GM12891 (cell line): ENCODE data around the gene ZCCHC7.
A peak's percentile ranks its signal among the peaks of the same experiment; 100 is the strongest.
"Not testable (repeated sequence)": the region's sequence is repeated elsewhere in the genome, so short reads cannot be mapped to it uniquely, and the experiment has no call there.

Experiments used
- DNase-seq: peaks from one replicate; pipeline ENCODE4 v3.0.0; 2011; ENCODE audit warnings: low spot score; ENCODE audit not compliant: insufficient read length
- FAIRE-seq: peaks from 2 replicates; lab custom pipeline; 2011; peaks lifted over from hg19 to GRCh38; lab: Jason Lieb, UNC
- PAX5 ChIP-seq: IDR thresholded peaks from 2 replicates; pipeline ENCODE4 v1.6.1; 2011; ENCODE audit warnings: low read length, moderate library complexity, mild to moderate bottlenecking; ENCODE audit not compliant: insufficient read depth, severe bottlenecking
- POLR2A ChIP-seq: IDR thresholded peaks from 2 replicates; pipeline ENCODE4 v1.6.1; 2011; ENCODE audit warnings: low read depth, low read length, control low read depth
- POLR2AphosphoS5 ChIP-seq: IDR thresholded peaks from 2 replicates; pipeline ENCODE4 v1.6.1; 2011; ENCODE audit warnings: low read depth, low read length, control low read depth
- POU2F2 ChIP-seq: IDR thresholded peaks from 2 replicates; pipeline ENCODE4 v1.6.1; 2011; ENCODE audit warnings: low read depth, mild to moderate bottlenecking, control low read depth, low read length, moderate library complexity
- SPI1 ChIP-seq: IDR thresholded peaks from 2 replicates; pipeline ENCODE4 v1.6.1; 2011; ENCODE audit warnings: low read depth, low read length, control low read depth
- TAF1 ChIP-seq: IDR thresholded peaks from 2 replicates; pipeline ENCODE4 v1.6.1; 2011; ENCODE audit warnings: low read depth, low read length, control low read depth

ZCCHC7 gene

GRCh38 chr9:37152365-37152764, 32.0 kb downstream of the ZCCHC7 start:
- TF ChIP-seq POU2F2 (no peak), POLR2A (no peak), PAX5 (no peak), SPI1 (no peak), TAF1 (no peak), POLR2AphosphoS5 (no peak)
- FAIRE-seq (no peak), DNase-seq (no peak)

GRCh38 chr9:37155601-37156000, 35.2 kb downstream of the ZCCHC7 start:
- no peak for DNase-seq
- TF ChIP-seq SPI1 (no peak), POLR2AphosphoS5 (no peak), PAX5 (no peak), POU2F2 (no peak), POLR2A (no peak), TAF1 (no peak)
- peak; percentile 28 for FAIRE-seq

GRCh38 chr9:37156205-37156604, 35.8 kb downstream of the ZCCHC7 start:
- FAIRE-seq (no peak), DNase-seq (no peak)
- no peak for TF ChIP-seq TAF1
- no peak for TF ChIP-seq PAX5
- no peak for TF ChIP-seq SPI1
- no peak for TF ChIP-seq POU2F2
- no peak for TF ChIP-seq POLR2A
- no peak for TF ChIP-seq POLR2AphosphoS5

DNA sequence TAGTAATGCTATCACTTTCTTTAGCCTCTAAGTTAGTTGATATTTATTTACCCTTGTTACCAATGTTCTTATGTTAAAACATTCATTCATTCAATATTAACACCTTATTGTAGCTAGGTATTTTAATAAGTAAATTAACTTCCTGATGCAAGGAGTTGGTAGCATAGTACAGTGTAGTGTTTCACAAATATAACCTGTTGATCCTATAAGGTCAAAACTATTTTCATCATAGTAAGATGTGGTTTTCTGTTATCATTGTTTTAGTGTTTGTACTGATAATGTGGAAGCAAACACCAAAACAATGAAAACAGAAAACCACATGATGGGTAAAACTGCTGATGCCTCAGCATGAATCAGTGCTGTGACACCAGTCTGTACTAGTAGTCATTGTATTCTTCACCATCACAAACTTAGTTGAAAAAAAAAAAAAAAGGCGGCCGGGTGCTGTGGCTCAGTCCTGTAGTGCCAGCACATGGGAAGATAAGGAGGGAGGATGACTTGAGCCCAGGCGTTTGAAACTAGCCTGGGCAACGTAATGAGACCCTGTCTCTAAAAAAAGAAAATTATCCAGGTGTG, 36.5 kb downstream of the ZCCHC7 start:
- TF ChIP-seq SPI1: no peak
- no peak for TF ChIP-seq POLR2A
- TF ChIP-seq TAF1: no peak
- TF ChIP-seq PAX5: no peak
- no peak for TF ChIP-seq POU2F2
- TF ChIP-seq POLR2AphosphoS5: no peak
- DNase-seq (no peak), FAIRE-seq (peak; percentile 47)

GRCh38 chr9:37157726-37158377, 37.5 kb downstream of the ZCCHC7 start:
- TF ChIP-seq PAX5: no peak
- TF ChIP-seq POLR2AphosphoS5: no peak
- TF ChIP-seq SPI1: no peak
- no peak for TF ChIP-seq POLR2A
- no peak for TF ChIP-seq TAF1
- no peak for TF ChIP-seq POU2F2
- peak; percentile 76 for FAIRE-seq

DNA sequence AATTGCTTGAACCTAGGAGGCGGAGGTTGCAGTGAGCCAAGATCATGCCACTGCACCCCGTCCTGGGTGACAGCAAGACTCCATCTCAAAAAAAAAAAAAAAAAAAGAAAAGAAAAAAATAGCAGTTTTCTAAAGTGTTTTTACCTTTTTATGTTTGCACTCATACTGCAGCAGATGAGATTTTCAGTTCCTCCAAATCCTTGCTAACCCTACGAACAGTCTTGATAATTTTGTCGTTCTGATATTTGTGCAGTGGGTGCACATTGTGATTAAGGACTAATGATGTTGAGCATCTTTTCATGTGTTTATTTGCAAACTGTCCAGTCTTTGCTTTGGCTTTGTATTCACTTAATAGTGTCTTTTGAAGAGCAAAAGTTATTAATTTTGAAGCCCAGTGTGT, 42.9 kb downstream of the ZCCHC7 start:
- FAIRE-seq: peak; percentile 94
- DNase-seq: no peak

More at GRCh38 chr9:37157726-37158377, 37.5 kb downstream of the ZCCHC7 start:
- no peak for DNase-seq

GRCh38 chr9:37164335-37164734, 44.0 kb downstream of the ZCCHC7 start:
- DNase-seq, FAIRE-seq: not testable (repeated sequence)

More for the DNA sequence above, 42.9 kb downstream of the ZCCHC7 start:
- TF ChIP-seq POLR2AphosphoS5: 0 out of 2 replicates have a peak, but pooled peaks have one; percentile 50
- TF ChIP-seq SPI1: peak; percentile 83
- TF ChIP-seq POLR2A: 0 out of 2 replicates have a peak, but pooled peaks have one; percentile 26
- TF ChIP-seq POU2F2: no peak

GRCh38 chr9:37165644-37166043, 45.3 kb downstream of the ZCCHC7 start:
- TF ChIP-seq POLR2A: no peak
- TF ChIP-seq TAF1: no peak
- no peak for TF ChIP-seq POLR2AphosphoS5
- TF ChIP-seq POU2F2: no peak
- no peak for TF ChIP-seq SPI1
- no peak for TF ChIP-seq PAX5
- FAIRE-seq: no peak
- no peak for DNase-seq

DNA sequence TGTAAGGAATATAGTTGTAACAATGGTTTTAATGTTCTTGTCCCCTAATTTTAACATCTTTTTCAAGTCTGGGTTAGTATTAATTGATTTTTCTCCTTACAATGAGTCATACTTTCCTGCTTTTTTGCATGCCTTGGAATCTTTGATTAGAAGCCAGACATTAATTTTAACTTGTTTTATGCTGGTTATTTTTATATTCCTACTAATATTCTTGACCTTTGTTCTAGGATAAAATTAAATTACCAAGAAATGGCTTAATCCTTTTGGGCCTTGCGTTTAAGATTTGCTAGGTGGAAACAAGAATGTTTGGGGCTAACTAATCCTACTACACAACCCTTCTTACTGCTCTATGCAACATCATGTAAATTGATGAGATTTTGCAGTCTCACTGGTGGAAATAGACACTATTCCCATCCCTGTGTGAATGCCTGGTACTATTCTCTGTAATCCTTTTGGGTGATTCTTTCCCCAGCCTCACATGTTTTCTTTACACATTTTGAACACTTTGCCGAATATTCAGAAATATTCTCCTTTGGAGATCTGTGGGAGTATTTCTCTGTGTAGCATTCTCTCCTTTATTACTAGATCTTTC, 47.2 kb downstream of the ZCCHC7 start:
- FAIRE-seq (no peak), DNase-seq (no peak)
- TF ChIP-seq TAF1: no peak
- TF ChIP-seq POLR2AphosphoS5: no peak
- no peak for TF ChIP-seq POLR2A
- no peak for TF ChIP-seq POU2F2
- no peak for TF ChIP-seq PAX5
- TF ChIP-seq SPI1: no peak

- FAIRE-seq: no peak
- DNase-seq: no peak
- TF ChIP-seq TAF1 (no peak), POU2F2 (no peak), POLR2AphosphoS5 (no peak), POLR2A (no peak), SPI1 (no peak)
Observed at GRCh38 chr9:37172557-37172956, 52.2 kb downstream of the ZCCHC7 start.
